Measurements from ENCODE around the gene SLFNL1.

Gene SLFNL1

DNA sequence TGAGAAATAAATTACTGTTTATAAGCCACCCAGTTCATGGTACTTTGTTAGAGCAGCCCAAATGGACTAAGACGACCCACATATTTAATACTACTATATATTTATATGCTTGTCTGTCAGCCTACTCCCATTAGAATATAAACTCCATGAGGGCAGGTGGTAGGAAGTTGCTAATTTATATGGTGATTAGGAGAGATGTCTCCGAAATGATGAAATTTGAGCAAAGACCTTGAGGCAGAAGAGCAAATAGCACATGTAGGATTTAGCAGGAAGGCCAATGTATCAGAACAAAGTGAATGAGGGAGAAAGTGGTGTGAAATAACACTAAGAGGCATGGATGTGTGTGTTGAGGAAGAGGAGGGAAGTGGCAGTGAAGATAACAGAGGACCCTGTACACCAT is 10.6 kb upstream of the SLFNL1 start:
- H3K79me1 ChIP-seq (replicated peaks; ENCODE audit: low read length, poor library complexity, severe bottlenecking), result no peaks in the 10 kb centered on the region
- peaks cover 2% of the 10 kb centered on the region for H3K4me1 ChIP-seq (ENCODE audit: control insufficient read depth, insufficient read depth, low read depth, low read length)
- 0% methylated on average over 1 of the region's 2 CpGs for WGBS
- H3K18ac ChIP-seq (ENCODE audit: low read depth in 1 of 2, low read length in 2 of 2), result no peak overlapping the region
- H3K36me3 ChIP-seq (ENCODE audit: control insufficient read depth in 1 of 2, insufficient read depth in 2 of 2, low read depth in 1 of 2, low read length in 2 of 2), result peaks cover 41 to 75% of the 10 kb centered on the region in 2 experiments
- no peaks in the 10 kb centered on the region for H3K9me3 ChIP-seq (ENCODE audit: control insufficient read depth, low read length)
- no peak for DNase-seq
- no peak overlapping the region for H4K91ac ChIP-seq (ENCODE audit: low read length)
- no peak overlapping the region for H4K8ac ChIP-seq (ENCODE audit: low read length)
- H2AFZ ChIP-seq (ENCODE audit: low read depth, low read length), result no peak overlapping the region
- H3K27ac ChIP-seq (ENCODE audit: low read length, poor library complexity, severe bottlenecking), result no peak overlapping the region
- H3K23ac ChIP-seq (ENCODE audit: low read length in 2 of 2), result no peak overlapping the region
- H3K4ac ChIP-seq (ENCODE audit: low read depth in 1 of 2, low read length in 2 of 2), result no peak overlapping the region
- H3K9ac ChIP-seq (ENCODE audit: low read length), result no peak overlapping the region
- no peak overlapping the region for H3K4me3 ChIP-seq (ENCODE audit: insufficient read depth in 1 of 2, low read depth in 1 of 2, low read length in 2 of 2)
- no peak overlapping the region for H3K14ac ChIP-seq (ENCODE audit: low read length in 2 of 2)
- H2BK12ac ChIP-seq (ENCODE audit: low read length in 2 of 2), result no peak overlapping the region
- no peaks in the 10 kb centered on the region for H3K27me3 ChIP-seq (ENCODE audit: control insufficient read depth in 1 of 2, insufficient read depth in 1 of 2, low read length in 2 of 2)
- H2BK5ac ChIP-seq (ENCODE audit: low read depth, low read length, poor library complexity, severe bottlenecking), result no peak overlapping the region
- H2BK15ac ChIP-seq (ENCODE audit: low read depth, poor library complexity, severe bottlenecking), result no peak overlapping the region
- no peak overlapping the region for H3K4me2 ChIP-seq (ENCODE audit: low read length, poor library complexity, severe bottlenecking)
- H2BK120ac ChIP-seq (ENCODE audit: low read depth, low read length), result no peak overlapping the region
- no peak overlapping the region for H2AK5ac ChIP-seq (ENCODE audit: low read length, severe bottlenecking)

DNA sequence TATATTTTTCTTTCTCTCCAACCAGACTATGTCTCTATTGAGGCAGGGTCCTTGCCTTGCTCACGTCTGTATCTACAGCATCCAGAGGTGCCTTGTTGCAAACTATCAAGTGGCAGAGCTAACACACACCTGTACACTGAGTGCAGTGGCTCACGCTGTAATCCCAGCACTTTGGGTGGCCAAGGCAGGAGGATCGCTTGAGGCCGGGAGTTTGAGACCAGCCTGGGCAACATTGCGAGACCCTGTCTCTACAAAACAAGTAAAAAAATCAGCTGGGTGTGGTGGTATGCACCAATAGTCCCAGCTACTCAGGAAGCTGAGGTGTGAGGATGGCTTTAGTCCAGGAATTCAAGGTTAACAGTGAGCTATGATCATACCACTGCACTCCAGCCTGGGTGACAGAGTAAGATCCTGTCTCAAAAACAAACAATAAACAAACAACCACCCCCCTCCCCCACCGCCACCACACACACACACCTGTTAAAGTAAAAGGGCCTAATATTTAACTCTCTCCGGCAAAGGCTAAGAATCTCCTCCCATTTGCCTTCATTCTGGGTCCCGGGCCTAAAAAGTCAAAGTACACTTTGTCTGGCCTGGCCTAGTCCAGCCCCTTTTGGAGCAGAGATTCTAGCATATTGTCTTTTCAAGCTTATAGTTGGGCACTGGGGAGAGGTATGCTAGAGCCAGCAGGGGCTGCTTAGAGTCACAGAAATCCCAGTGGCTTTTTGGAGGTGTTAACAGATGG is 9.5 kb upstream of the SLFNL1 start:
- WGBS, result 97% methylated on average over 8 of the region's 8 CpGs
- no peak overlapping the region for H2BK12ac ChIP-seq (ENCODE audit: low read length in 2 of 2)
- H2BK120ac ChIP-seq (ENCODE audit: low read depth, low read length), result no peak overlapping the region

DNA sequence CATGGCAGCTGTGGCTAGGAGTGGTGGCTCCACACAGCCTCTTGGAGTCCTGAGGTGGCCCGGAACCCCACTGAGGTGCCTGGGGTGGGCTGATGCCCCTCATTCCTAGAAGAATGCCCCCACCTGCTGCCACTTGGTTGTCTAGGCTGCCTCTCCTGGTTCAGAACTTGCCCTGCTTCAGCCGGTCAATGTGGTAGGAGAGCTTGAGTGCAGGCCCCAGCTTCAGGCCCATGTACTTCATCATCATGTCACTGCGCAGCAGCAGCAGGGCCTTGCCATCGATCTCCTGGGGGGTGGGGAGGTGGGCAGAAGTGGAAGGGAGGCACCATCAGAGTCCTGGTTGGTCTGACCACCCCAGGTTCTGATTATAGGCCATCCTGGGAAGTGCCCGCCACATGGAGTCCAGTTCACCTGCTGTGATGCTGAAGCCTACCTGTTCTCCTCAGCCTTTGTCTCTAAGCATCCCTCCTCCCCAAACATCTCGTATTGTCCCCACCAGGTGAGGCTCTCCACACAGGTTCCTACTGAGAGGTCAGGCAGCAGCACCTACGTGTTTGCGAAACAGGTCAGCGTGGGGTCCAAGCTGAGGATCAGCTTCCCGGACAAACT is 6.6 kb upstream of the SLFNL1 start:
- H3K4me2 ChIP-seq (ENCODE audit: low read length, poor library complexity, severe bottlenecking), result no peak overlapping the region
- H3K18ac ChIP-seq (ENCODE audit: low read depth in 1 of 2, low read length in 2 of 2), result no peak overlapping the region
- no peak overlapping the region for H2AFZ ChIP-seq (ENCODE audit: low read depth, low read length)
- no peak overlapping the region for H3K23ac ChIP-seq (ENCODE audit: low read length in 2 of 2)
- DNase-seq, result no peak
- no peak overlapping the region for H2AK5ac ChIP-seq (ENCODE audit: low read length, severe bottlenecking)
- H3K27me3 ChIP-seq (ENCODE audit: control insufficient read depth in 1 of 2, insufficient read depth in 1 of 2, low read length in 2 of 2), result no peaks in the 10 kb centered on the region
- no peak overlapping the region for H2BK120ac ChIP-seq (ENCODE audit: low read depth, low read length)
- H3K14ac ChIP-seq (ENCODE audit: low read length in 2 of 2), result no peak overlapping the region
- H3K4me1 ChIP-seq (ENCODE audit: control insufficient read depth, insufficient read depth, low read depth, low read length), result peaks cover 11% of the 10 kb centered on the region
- WGBS, result 97% methylated on average over 10 of the region's 10 CpGs
- no peak overlapping the region for H4K8ac ChIP-seq (ENCODE audit: low read length)
- no peak overlapping the region for H4K91ac ChIP-seq (ENCODE audit: low read length)
- H3K9me3 ChIP-seq (ENCODE audit: control insufficient read depth, low read length), result no peaks in the 10 kb centered on the region
- H2BK12ac ChIP-seq (ENCODE audit: low read length in 2 of 2), result no peak overlapping the region
- no peak overlapping the region for H3K27ac ChIP-seq (ENCODE audit: low read length, poor library complexity, severe bottlenecking)
- peaks cover 40 to 41% of the 10 kb centered on the region in 2 experiments for H3K36me3 ChIP-seq (ENCODE audit: control insufficient read depth in 1 of 2, insufficient read depth in 2 of 2, low read depth in 1 of 2, low read length in 2 of 2)
- H3K79me1 ChIP-seq (replicated peaks; ENCODE audit: low read length, poor library complexity, severe bottlenecking), result no peaks in the 10 kb centered on the region
- no peak overlapping the region for H3K4ac ChIP-seq (ENCODE audit: low read depth in 1 of 2, low read length in 2 of 2)
- H2BK5ac ChIP-seq (ENCODE audit: low read depth, low read length, poor library complexity, severe bottlenecking), result no peak overlapping the region
- no peak overlapping the region for H3K4me3 ChIP-seq (ENCODE audit: insufficient read depth in 1 of 2, low read depth in 1 of 2, low read length in 2 of 2)
- H2BK15ac ChIP-seq (ENCODE audit: low read depth, poor library complexity, severe bottlenecking), result no peak overlapping the region
- no peak overlapping the region for H3K9ac ChIP-seq (ENCODE audit: low read length)

More for the DNA sequence above, 9.5 kb upstream of the SLFNL1 start:
- H2AK5ac ChIP-seq (ENCODE audit: low read length, severe bottlenecking), result no peak overlapping the region
- H2BK5ac ChIP-seq (ENCODE audit: low read depth, low read length, poor library complexity, severe bottlenecking), result no peak overlapping the region
- no peak overlapping the region for H3K4ac ChIP-seq (ENCODE audit: low read depth in 1 of 2, low read length in 2 of 2)
- H3K27ac ChIP-seq (ENCODE audit: low read length, poor library complexity, severe bottlenecking), result no peak overlapping the region
- H2AFZ ChIP-seq (ENCODE audit: low read depth, low read length), result no peak overlapping the region
- no peak overlapping the region for H2BK15ac ChIP-seq (ENCODE audit: low read depth, poor library complexity, severe bottlenecking)
- no peak overlapping the region for H3K4me3 ChIP-seq (ENCODE audit: insufficient read depth in 1 of 2, low read depth in 1 of 2, low read length in 2 of 2)
- no peak overlapping the region for H3K14ac ChIP-seq (ENCODE audit: low read length in 2 of 2)
- H3K79me1 ChIP-seq (replicated peaks; ENCODE audit: low read length, poor library complexity, severe bottlenecking), result no peaks in the 10 kb centered on the region
- H3K27me3 ChIP-seq (ENCODE audit: control insufficient read depth in 1 of 2, insufficient read depth in 1 of 2, low read length in 2 of 2), result no peaks in the 10 kb centered on the region
- no peak overlapping the region for H3K23ac ChIP-seq (ENCODE audit: low read length in 2 of 2)
- peaks cover 47 to 65% of the 10 kb centered on the region in 2 experiments for H3K36me3 ChIP-seq (ENCODE audit: control insufficient read depth in 1 of 2, insufficient read depth in 2 of 2, low read depth in 1 of 2, low read length in 2 of 2)
- H3K9me3 ChIP-seq (ENCODE audit: control insufficient read depth, low read length), result no peaks in the 10 kb centered on the region
- H3K9ac ChIP-seq (ENCODE audit: low read length), result no peak overlapping the region
- no peak for DNase-seq
- H4K91ac ChIP-seq (ENCODE audit: low read length), result no peak overlapping the region
- H3K4me1 ChIP-seq (ENCODE audit: control insufficient read depth, insufficient read depth, low read depth, low read length), result no peaks in the 10 kb centered on the region
- no peak overlapping the region for H3K4me2 ChIP-seq (ENCODE audit: low read length, poor library complexity, severe bottlenecking)
- no peak overlapping the region for H3K18ac ChIP-seq (ENCODE audit: low read depth in 1 of 2, low read length in 2 of 2)
- H4K8ac ChIP-seq (ENCODE audit: low read length), result no peak overlapping the region

DNA sequence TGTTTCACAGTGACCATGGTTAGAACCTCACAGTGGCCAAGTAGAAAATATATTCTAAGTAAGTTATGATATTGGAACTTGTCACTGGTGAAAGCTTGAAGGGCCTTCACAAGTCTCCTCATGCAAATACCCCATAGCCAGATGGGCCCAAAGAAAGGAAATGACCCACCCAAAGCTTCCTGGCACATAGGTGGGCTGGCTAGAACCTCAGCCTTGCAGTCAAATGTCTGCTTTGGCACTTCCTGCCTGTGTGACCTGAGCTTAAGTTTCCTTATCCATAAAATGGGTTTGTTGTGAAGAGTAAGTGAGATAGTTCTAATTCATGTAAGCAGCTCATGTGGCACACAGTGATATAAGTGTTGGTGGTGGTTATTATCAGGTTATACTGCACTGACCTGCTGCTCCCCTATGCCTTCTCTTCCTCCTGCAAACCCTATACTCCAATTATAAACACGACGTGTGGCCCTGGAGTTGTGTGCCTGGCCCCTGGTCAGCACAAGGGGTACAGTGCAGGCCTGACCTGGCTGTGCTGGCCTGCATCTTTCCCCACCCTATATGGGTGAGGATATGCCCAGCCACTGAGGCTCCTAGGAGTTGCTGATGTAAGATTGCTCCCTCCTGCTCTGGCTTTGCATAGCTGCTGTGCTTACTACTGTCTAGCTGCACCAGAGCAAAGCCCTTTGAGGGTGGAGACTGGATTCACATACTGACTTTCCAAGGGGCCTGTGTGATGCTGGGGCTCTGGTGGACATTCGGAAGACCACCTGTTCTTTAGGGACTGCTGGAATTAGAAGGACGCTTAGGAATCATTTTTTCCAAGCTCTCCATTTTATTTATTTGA is 4.7 kb upstream of the SLFNL1 start:
- DNase-seq, result no peak
- Histone ChIP-seq H3K27me3 (ENCODE audit: control insufficient read depth in 1 of 2, insufficient read depth in 1 of 2, low read length in 2 of 2) (no peaks in the 10 kb centered on the region), H3K27ac (ENCODE audit: low read length, poor library complexity, severe bottlenecking) (no peak overlapping the region)

More for the DNA sequence above, 4.7 kb upstream of the SLFNL1 start:
- Histone ChIP-seq H4K91ac (ENCODE audit: low read length) (no peak overlapping the region), H3K9ac (ENCODE audit: low read length) (no peak overlapping the region), H2BK120ac (ENCODE audit: low read depth, low read length) (no peak overlapping the region), H3K4ac (ENCODE audit: low read depth in 1 of 2, low read length in 2 of 2) (no peak overlapping the region), H2BK5ac (ENCODE audit: low read depth, low read length, poor library complexity, severe bottlenecking) (no peak overlapping the region), H2BK15ac (ENCODE audit: low read depth, poor library complexity, severe bottlenecking) (no peak overlapping the region), H3K36me3 (ENCODE audit: control insufficient read depth in 1 of 2, insufficient read depth in 2 of 2, low read depth in 1 of 2, low read length in 2 of 2) (peaks cover 25 to 34% of the 10 kb centered on the region in 2 experiments), H3K9me3 (ENCODE audit: control insufficient read depth, low read length) (no peaks in the 10 kb centered on the region), H3K18ac (ENCODE audit: low read depth in 1 of 2, low read length in 2 of 2) (no peak overlapping the region), H3K23ac (ENCODE audit: low read length in 2 of 2) (peak overlapping the region in 1 of 2 experiments; percentile 27), H4K8ac (ENCODE audit: low read length) (no peak overlapping the region), H3K79me1 (replicated peaks; ENCODE audit: low read length, poor library complexity, severe bottlenecking) (no peaks in the 10 kb centered on the region), H3K4me1 (ENCODE audit: control insufficient read depth, insufficient read depth, low read depth, low read length) (peaks cover 11% of the 10 kb centered on the region), H3K4me3 (ENCODE audit: insufficient read depth in 1 of 2, low read depth in 1 of 2, low read length in 2 of 2) (no peak overlapping the region), H3K4me2 (ENCODE audit: low read length, poor library complexity, severe bottlenecking) (no peak overlapping the region), H2AK5ac (ENCODE audit: low read length, severe bottlenecking) (no peak overlapping the region), H2BK12ac (ENCODE audit: low read length in 2 of 2) (no peak overlapping the region), H3K14ac (ENCODE audit: low read length in 2 of 2) (no peak overlapping the region), H2AFZ (ENCODE audit: low read depth, low read length) (no peak overlapping the region)
- 100% methylated on average over 3 of the region's 4 CpGs for WGBS

Data from mesenchymal stem cell (in vitro differentiated cells and primary cell).